Upper lobe of left lung (tissue), 4 donors: Measurements from ENCODE around the gene DPY19L2.
"Not testable (repeated sequence)": the region's sequence is repeated elsewhere in the genome, so short reads cannot be mapped to it uniquely, and the experiment has no call there.

Experiments used
- CTCF ChIP-seq, 6 experiments: fragments of 450-650 bp in 4 of 6; fragments of 200-600 bp in 2 of 6; sonication (generic) in 2 of 6; IDR thresholded peaks; one replicate each; pipeline ENCODE4 v1.5.1; 2016 to 2019; ENCODE audit warnings: antibody characterized with exemption in 6 of 6
- EP300 ChIP-seq, 4 donors: sonication (generic); formaldehyde crosslinking; IDR thresholded peaks; one replicate each; pipeline ENCODE4 v1.5.1; 2017; ENCODE audit warnings: antibody characterized with exemption in 4 of 4, control low read depth in 2 of 4
- POLR2A ChIP-seq, 4 donors: fragments of 450-650 bp; IDR thresholded peaks; one replicate each; pipeline ENCODE4 v1.5.1; 2016 to 2017; ENCODE audit warnings: antibody characterized with exemption in 4 of 4, mild to moderate bottlenecking in 2 of 4
- POLR2AphosphoS5 ChIP-seq, 2 donors: sonication (generic); formaldehyde crosslinking; IDR thresholded peaks; one replicate each; pipeline ENCODE4 v1.5.1; 2017; ENCODE audit warnings: antibody characterized with exemption in 2 of 2

DNA sequence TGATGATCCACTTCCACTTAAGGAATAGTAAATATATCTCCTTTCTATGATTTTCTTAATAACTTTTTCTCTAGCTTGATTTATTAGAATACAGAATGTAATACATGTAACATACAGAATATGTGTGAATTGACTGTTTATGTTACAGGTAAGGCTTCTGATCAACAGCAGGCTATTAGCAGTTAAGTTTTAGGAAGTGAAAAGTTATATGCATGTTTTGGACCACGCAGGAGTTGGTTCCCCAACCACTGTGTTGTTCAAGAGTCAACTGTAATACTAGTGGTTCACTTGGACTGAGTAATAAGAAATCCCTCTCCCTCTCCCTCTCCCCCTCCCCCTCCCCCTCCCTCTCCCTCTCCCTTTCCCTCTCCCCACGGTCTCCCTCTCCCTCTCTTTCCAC is 17.5 kb upstream of the DPY19L2 start:
- not testable (repeated sequence) for TF ChIP-seq CTCF, POLR2AphosphoS5, EP300, POLR2A (IDR thresholded peaks at IDR 0.05)
